Astrocyte of the spinal cord (primary cell): ENCODE measurements around the gene SUCNR1.
"Not testable (repeated sequence)": the region's sequence is repeated elsewhere in the genome, so short reads cannot be mapped to it uniquely, and the experiment has no call there.

Experiments used
- DNase-seq: peaks from one replicate; pipeline ENCODE4 v3.0.0; 2011; ENCODE audit warnings: low read depth, low spot score
- H3K4me3 ChIP-seq: 2 replicates; pipeline ENCODE4 v1.5.1; 2011; ENCODE audit warnings: low read depth, mild to moderate bottlenecking, low read length, moderate library complexity
- CTCF ChIP-seq: IDR thresholded peaks from 2 replicates; pipeline ENCODE4 v1.5.1; 2012; ENCODE audit warnings: low read depth, mild to moderate bottlenecking, low read length, inconsistent platforms
- in situ Hi-C: cut with HindIII; loops from 2 replicates; pipeline ENCODE4 v1.10.0; 2017; ENCODE audit warnings: low sequenced_read_pairs

Gene SUCNR1

GRCh38 chr3:151894219-151894618 lies 20.8 kb downstream of the SUCNR1 start:
- DNase-seq = no peak
- in situ Hi-C loops = no loop called here
- no peak for TF ChIP-seq CTCF
- no peak overlapping the region for H3K4me3 ChIP-seq

GRCh38 chr3:151895478-151896241 lies 22.2 kb downstream of the SUCNR1 start:
- no peak for TF ChIP-seq CTCF
- DNase-seq = no peak
- in situ Hi-C loops = no loop called here
- H3K4me3 ChIP-seq = no peak overlapping the region

- in situ Hi-C loops = no loop called here
- no peak for DNase-seq
- TF ChIP-seq CTCF = no peak
- no peak overlapping the region for H3K4me3 ChIP-seq
These were observed 23.0 kb downstream of the SUCNR1 start for GRCh38 chr3:151896246-151897012.

GRCh38 chr3:151898121-151898520 lies 24.7 kb downstream of the SUCNR1 start:
- in situ Hi-C loops, DNase-seq, H3K4me3 ChIP-seq: not testable (repeated sequence)

GRCh38 chr3:151898564-151899261 lies 25.3 kb downstream of the SUCNR1 start:
- in situ Hi-C loops = not testable (repeated sequence)

GRCh38 chr3:151899996-151900395 lies 26.6 kb downstream of the SUCNR1 start:
- TF ChIP-seq CTCF = no peak
- in situ Hi-C loops = no loop called here
- no peak overlapping the region for H3K4me3 ChIP-seq
- DNase-seq = no peak

More at GRCh38 chr3:151898564-151899261, 25.3 kb downstream of the SUCNR1 start:
- DNase-seq, H3K4me3 ChIP-seq: not testable (repeated sequence)

- in situ Hi-C loops = no loop called here
- H3K4me3 ChIP-seq = no peak overlapping the region
- no peak for DNase-seq
- TF ChIP-seq CTCF = no peak
These were observed 27.0 kb downstream of the SUCNR1 start for GRCh38 chr3:151900460-151900859.
